ENCODE measurements around the gene PKN3. TPM values are rescaled to one million over a fixed set of nuclear protein-coding genes. Genes with fewer than 3 reads are reported as not detected.

PKN3 gene
- total RNA-seq, 1 donor from 2014 or later = 11.7 TPM

DNA sequence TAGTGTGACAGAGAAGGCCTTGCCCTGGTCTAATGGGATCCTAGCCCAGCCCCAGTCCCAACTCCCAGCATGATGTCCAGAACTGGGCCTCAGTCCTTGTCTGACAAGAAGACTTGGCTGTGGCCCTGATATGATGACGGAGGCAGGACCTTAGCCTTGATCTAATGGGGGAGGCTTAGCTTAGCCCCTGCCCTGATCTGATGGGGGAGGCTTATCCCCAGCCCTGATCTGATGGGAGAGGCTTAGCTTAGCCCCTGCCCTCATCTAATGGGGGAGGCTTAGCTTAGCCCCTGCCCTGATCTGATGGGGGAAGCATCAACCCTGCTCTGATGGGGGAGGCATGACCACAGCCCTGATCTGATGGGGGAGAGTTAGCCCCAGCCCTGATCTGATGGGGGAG lies 3.7 kb downstream of the PKN3 start:
- TF ChIP-seq, protein P1, sequence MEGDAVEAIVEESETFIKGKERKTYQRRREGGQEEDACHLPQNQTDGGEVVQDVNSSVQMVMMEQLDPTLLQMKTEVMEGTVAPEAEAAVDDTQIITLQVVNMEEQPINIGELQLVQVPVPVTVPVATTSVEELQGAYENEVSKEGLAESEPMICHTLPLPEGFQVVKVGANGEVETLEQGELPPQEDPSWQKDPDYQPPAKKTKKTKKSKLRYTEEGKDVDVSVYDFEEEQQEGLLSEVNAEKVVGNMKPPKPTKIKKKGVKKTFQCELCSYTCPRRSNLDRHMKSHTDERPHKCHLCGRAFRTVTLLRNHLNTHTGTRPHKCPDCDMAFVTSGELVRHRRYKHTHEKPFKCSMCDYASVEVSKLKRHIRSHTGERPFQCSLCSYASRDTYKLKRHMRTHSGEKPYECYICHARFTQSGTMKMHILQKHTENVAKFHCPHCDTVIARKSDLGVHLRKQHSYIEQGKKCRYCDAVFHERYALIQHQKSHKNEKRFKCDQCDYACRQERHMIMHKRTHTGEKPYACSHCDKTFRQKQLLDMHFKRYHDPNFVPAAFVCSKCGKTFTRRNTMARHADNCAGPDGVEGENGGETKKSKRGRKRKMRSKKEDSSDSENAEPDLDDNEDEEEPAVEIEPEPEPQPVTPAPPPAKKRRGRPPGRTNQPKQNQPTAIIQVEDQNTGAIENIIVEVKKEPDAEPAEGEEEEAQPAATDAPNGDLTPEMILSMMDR (conservative IDR thresholded peaks at IDR 0.05) = no peak
- Mint-ChIP-seq H3K4me3 (no peak overlapping the region), H3K36me3 (no peaks in the 10 kb centered on the region), H3K27me3 (no peaks in the 10 kb centered on the region), H3K9me3 (no peaks in the 10 kb centered on the region), H3K4me1 (ENCODE audit: unreplicated experiment) (no peaks in the 10 kb centered on the region), H3K27ac (no peak overlapping the region)
- DNase-seq (ENCODE audit: extremely low spot score, unreplicated experiment) = no peak

- no peaks in the 10 kb centered on the region for H3K9me3 Mint-ChIP-seq
- H3K27me3 Mint-ChIP-seq = no peaks in the 10 kb centered on the region
- TF ChIP-seq, protein P1 (conservative IDR thresholded peaks at IDR 0.05) = no peak
- no peak overlapping the region for H3K27ac Mint-ChIP-seq
- no peak overlapping the region for H3K4me3 Mint-ChIP-seq
- no peak for DNase-seq (ENCODE audit: extremely low spot score, unreplicated experiment)
- H3K36me3 Mint-ChIP-seq = no peaks in the 10 kb centered on the region
- H3K4me1 Mint-ChIP-seq (ENCODE audit: unreplicated experiment) = no peaks in the 10 kb centered on the region
Measured at GRCh38 chr9:128706671-128707381, 4.5 kb downstream of the PKN3 start.

DNA sequence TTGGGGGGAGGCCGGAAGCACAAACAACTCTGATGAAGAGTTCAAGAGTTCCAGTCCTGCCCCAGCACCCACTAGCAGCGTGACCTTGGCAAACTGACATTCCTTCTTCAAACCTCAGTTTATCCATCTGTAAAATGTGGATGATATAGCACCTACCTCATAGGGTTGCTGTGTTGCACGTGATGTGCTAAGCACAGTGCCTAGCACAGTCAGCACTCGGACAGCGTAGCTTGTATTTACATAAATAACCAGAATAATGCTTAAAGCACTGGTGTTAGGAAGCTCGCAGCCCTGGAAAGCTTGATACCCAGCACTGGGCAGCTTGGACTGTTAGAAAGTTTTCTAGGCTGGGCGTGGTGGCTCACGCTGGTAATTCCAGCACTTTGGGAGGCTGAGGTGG lies 5.1 kb downstream of the PKN3 start:
- Mint-ChIP-seq H3K4me3 (no peak overlapping the region), H3K4me1 (ENCODE audit: unreplicated experiment) (no peaks in the 10 kb centered on the region), H3K36me3 (no peaks in the 10 kb centered on the region), H3K27me3 (no peaks in the 10 kb centered on the region), H3K27ac (no peak overlapping the region), H3K9me3 (no peaks in the 10 kb centered on the region)
- DNase-seq (ENCODE audit: extremely low spot score, unreplicated experiment) = no peak
- TF ChIP-seq, protein P1 (conservative IDR thresholded peaks at IDR 0.05) = no peak

- TF ChIP-seq, protein P1 (conservative IDR thresholded peaks at IDR 0.05) = no peak
- no peak overlapping the region for H3K27ac Mint-ChIP-seq
Measured at GRCh38 chr9:128712451-128713410, 10.4 kb downstream of the PKN3 start.

GRCh38 chr9:128713411-128713780 lies 11.1 kb downstream of the PKN3 start:
- TF ChIP-seq, protein P1 (conservative IDR thresholded peaks at IDR 0.05) = no peak
- no peak overlapping the region for H3K27ac Mint-ChIP-seq

More at GRCh38 chr9:128712451-128713410, 10.4 kb downstream of the PKN3 start:
- Mint-ChIP-seq H3K4me1 (ENCODE audit: unreplicated experiment) (no peaks in the 10 kb centered on the region), H3K4me3 (no peak overlapping the region), H3K27me3 (no peaks in the 10 kb centered on the region), H3K9me3 (no peaks in the 10 kb centered on the region), H3K36me3 (no peaks in the 10 kb centered on the region)
- no peak for DNase-seq (ENCODE audit: extremely low spot score, unreplicated experiment)

More at GRCh38 chr9:128713411-128713780, 11.1 kb downstream of the PKN3 start:
- no peak for DNase-seq (ENCODE audit: extremely low spot score, unreplicated experiment)
- H3K27me3 Mint-ChIP-seq = no peaks in the 10 kb centered on the region
- H3K36me3 Mint-ChIP-seq = no peaks in the 10 kb centered on the region
- no peaks in the 10 kb centered on the region for H3K9me3 Mint-ChIP-seq
- H3K4me1 Mint-ChIP-seq (ENCODE audit: unreplicated experiment) = no peaks in the 10 kb centered on the region
- H3K4me3 Mint-ChIP-seq = no peak overlapping the region

All from type B pancreatic cell (in vitro differentiated cells).